Brain microvascular endothelial cell (primary cell): ENCODE data around the gene TNFRSF1B.
A peak's percentile ranks its signal among the peaks of the same experiment; 100 is the strongest.

Experiments
- DNase-seq: peaks from one replicate; pipeline ENCODE4 v3.0.0-alpha.2; 2020
- H3K27ac ChIP-seq: fragments of 250-450 bp; sonication (Bioruptor Pico); 2 replicates; pipeline ENCODE4 v1.5.1; 2020; ENCODE audit warnings: mild to moderate bottlenecking, moderate library complexity
- H3K27me3 ChIP-seq: fragments of 250-450 bp; sonication (Bioruptor Pico); replicated peaks from 2 replicates; pipeline ENCODE4 v1.5.1; 2020; ENCODE audit warnings: mild to moderate bottlenecking
- H3K36me3 ChIP-seq: fragments of 250-450 bp; sonication (Bioruptor Pico); replicated peaks from 2 replicates; pipeline ENCODE4 v1.5.1; 2020; ENCODE audit warnings: mild to moderate bottlenecking
- H3K4me3 ChIP-seq: 2 replicates; pipeline ENCODE4 v1.5.1; 2011; ENCODE audit warnings: low read depth, mild to moderate bottlenecking, control low read depth, low read length, moderate library complexity
- CTCF ChIP-seq: IDR thresholded peaks from 2 replicates; pipeline ENCODE4 v1.5.1; 2011; ENCODE audit warnings: low read depth, mild to moderate bottlenecking, moderate library complexity, low read length, control low read depth, inconsistent platforms; ENCODE audit errors: missing control alignments
- in situ Hi-C: cut with HindIII; loops from 2 replicates; pipeline ENCODE4 v1.10.0; 2017; ENCODE audit warnings: low sequenced_read_pairs, low pct_ligation_motif_present

TNFRSF1B gene

DNA sequence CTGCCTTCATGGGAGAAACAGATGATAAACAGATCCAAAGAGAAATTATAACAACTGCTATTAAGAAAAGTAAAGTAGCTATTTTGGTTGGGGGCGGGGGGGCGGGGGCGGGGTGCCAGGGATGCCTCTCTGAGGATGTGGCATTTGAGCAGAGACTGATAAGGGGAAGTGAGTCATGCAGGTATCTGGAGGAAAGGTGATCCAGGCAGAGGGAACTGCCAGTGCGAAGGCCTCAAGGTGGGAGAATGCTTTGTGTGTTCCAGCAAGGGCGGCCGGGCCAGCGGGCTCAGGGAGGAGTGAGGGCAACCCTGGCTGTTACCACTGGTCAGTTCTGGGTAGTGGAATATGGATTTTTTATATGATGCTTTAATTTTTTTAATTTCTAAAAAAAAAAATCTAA is 7.0 kb upstream of the TNFRSF1B start:
- in situ Hi-C loops: no loop called here
- DNase-seq: no peak
- no peak for TF ChIP-seq CTCF
- H3K27ac ChIP-seq: no peak overlapping the region
- H3K27me3 ChIP-seq: no peaks in the 10 kb centered on the region
- H3K36me3 ChIP-seq: no peaks in the 10 kb centered on the region
- no peak overlapping the region for H3K4me3 ChIP-seq

DNA sequence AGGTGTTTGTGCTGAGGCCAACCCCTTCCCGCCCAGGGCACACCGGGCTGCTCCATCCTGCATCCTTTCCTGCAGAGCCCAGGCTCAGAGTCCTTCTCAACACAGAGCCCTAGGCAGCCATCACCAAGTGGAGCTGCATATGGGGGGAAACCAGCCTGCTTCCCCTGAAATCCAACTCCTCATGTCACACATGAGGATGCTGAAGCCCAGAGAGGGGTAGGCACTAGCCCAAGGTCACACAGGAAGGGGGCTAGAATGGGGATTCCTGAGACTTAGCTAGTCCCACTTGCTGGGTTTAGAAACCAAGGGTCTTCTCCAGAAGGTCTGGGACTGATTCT is 5.5 kb upstream of the TNFRSF1B start:
- Histone ChIP-seq H3K4me3 (no peak overlapping the region), H3K27ac (no peak overlapping the region), H3K36me3 (no peaks in the 10 kb centered on the region), H3K27me3 (no peaks in the 10 kb centered on the region)
- in situ Hi-C loops: no loop called here
- no peak for DNase-seq
- TF ChIP-seq CTCF: no peak

GRCh38 chr1:12161662-12162458 is 4.9 kb upstream of the TNFRSF1B start:
- no peak overlapping the region for H3K27ac ChIP-seq
- TF ChIP-seq CTCF: no peak
- DNase-seq: peak; percentile 91
- H3K27me3 ChIP-seq: no peaks in the 10 kb centered on the region
- no peak overlapping the region for H3K4me3 ChIP-seq
- in situ Hi-C loops: no loop called here
- H3K36me3 ChIP-seq: no peaks in the 10 kb centered on the region

GRCh38 chr1:12162459-12163137 is 4.2 kb upstream of the TNFRSF1B start:
- H3K4me3 ChIP-seq: no peak overlapping the region
- no peak for TF ChIP-seq CTCF
- no peak overlapping the region for H3K27ac ChIP-seq
- no peaks in the 10 kb centered on the region for H3K36me3 ChIP-seq
- H3K27me3 ChIP-seq: no peaks in the 10 kb centered on the region
- no peak for DNase-seq
- in situ Hi-C loops: no loop called here

GRCh38 chr1:12163210-12163609 is 3.6 kb upstream of the TNFRSF1B start:
- no peaks in the 10 kb centered on the region for H3K27me3 ChIP-seq
- TF ChIP-seq CTCF: no peak
- H3K27ac ChIP-seq: no peak overlapping the region
- H3K36me3 ChIP-seq: no peaks in the 10 kb centered on the region
- no peak for DNase-seq
- in situ Hi-C loops: no loop called here
- no peak overlapping the region for H3K4me3 ChIP-seq

- no peak for DNase-seq
- H3K27ac ChIP-seq: no peak overlapping the region
- TF ChIP-seq CTCF: no peak
- in situ Hi-C loops: no loop called here
- H3K27me3 ChIP-seq: no peaks in the 10 kb centered on the region
- H3K36me3 ChIP-seq: no peaks in the 10 kb centered on the region
- H3K4me3 ChIP-seq: no peak overlapping the region
Observed at GRCh38 chr1:12164210-12164609, 2.6 kb upstream of the TNFRSF1B start.
